GM19239 (cell line): Measurements from ENCODE around the gene MYO10.

Experiments used
- DNase-seq: peaks from one replicate; pipeline ENCODE4 v3.0.0; 2011; ENCODE audit warnings: low spot score; ENCODE audit not compliant: insufficient read length
- FAIRE-seq: peaks from 2 replicates; lab custom pipeline; 2011; peaks lifted over from hg19 to GRCh38; lab: Jason Lieb, UNC

The MYO10 gene

DNA sequence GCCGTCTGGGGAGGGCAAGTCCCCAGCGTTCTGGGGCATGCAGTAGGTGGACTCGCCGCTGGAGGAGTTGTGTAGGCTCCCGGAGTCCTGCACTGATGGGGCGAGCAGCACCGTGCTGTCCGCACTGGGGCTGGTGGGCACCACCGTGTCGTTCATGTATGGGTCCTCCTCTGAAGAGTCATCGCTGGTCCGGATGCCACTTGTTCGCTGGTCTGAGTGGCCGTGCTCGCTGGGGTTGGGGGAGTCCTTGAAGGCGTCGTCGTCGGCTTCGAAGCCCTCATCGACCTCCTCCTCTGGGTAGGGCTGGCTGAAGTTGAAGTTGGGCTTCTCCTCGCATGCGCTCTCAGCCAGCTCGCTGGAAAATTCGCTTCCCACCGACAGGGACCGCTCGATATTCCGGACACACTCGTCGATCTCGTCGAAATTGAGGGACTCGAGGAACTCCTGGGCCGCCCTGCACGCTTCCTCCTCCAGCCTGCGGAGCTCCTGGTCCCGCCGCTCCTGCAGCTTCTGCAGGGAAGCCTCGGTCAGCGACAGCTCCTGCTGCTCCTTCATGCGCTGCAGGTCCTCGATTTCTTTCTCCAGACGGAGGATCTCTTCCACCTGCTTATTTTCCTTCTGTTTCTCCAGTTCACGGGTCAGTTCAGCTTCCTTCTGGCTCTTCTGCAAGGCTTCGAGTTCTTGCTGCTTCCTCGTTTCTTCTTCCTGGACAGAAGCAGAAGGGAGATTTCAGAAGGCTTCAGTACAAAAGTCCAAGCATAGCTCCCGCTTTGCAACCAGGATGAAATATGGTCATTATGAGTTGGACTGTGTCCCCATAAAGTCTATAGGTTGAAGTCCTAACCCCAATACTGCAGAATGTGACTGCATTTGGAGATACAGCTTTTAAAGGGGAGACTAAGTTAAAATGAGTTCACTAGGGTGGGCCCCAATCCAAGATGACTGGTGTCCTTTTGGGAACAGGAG is 234.7 kb downstream of the MYO10 start:
- DNase-seq (no peak), FAIRE-seq (no peak)

DNA sequence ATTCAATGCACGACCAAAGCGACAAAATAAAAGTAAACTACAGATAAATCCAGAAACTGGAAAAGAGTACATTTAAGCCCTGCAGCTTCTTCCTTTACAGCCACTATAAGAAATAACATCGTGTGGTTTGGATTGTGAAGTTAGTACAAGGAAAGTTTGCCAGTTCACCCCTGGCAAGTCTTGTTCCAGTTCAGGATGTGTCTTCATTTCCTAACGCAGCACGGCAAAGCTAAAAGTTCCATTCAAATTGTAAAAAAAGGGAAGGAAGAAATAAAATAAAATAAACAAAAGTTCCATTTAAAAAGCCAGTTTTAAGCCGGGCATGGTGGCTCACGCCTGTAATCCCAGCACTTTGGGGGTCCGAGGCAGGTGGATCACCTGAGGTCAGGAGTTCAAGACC is 236.0 kb downstream of the MYO10 start:
- FAIRE-seq (no peak), DNase-seq (no peak)

DNA sequence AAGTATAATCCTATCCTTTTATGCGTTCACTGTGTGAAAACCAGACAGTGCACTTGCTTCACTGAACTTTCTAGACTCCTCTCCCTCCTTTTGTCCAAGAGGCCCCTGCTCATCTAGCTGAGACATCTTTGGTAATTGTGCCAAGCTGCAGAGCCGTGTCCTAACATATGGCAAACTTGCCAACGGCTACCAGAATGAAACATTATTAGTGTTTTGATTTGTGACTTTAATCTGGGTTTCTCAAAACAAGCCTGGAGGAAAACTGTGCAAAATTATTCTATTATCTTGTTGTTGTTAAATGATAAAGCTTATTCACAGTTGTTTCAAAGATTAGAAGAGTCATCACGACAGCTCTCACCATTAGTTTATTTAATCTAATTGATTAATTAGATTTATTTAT is 240.3 kb downstream of the MYO10 start:
- DNase-seq (no peak), FAIRE-seq (no peak)

DNA sequence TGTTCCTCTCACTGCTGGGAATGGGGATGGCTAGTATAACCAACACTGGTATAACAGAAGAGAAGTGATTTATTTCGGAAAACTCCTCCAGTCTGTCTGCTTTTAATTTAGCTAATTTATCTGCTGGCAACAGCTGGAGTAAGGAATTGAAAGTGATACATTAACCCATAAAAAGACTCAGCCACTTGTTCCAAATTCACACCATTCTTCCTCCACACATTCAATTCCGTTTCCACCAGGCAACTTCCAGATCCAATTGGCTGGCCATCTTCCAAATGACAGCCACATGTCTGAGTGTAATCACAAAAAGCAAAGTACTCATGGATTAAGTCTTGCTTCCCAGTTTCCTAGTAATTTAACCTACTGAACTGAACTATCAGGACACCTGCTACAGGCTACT is 242.2 kb downstream of the MYO10 start:
- no peak for DNase-seq
- FAIRE-seq: no peak

DNA sequence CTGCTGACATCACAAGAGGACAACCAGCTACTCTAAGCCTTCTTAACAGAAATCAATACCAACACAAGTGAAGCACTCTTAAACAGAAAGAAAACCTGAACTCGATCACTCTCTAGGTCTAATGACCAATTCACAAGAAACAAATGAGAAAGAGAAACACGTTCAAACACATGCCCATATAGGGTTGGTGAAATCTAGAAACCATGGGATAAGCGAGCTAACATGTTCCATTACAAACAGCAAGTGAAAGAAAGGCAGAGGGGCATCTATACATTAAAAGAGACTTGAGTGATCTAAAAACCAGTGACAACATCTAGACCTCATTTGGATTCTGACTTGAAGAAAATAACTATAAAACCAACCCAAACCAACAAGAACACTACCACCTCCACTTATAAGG is 244.4 kb downstream of the MYO10 start:
- FAIRE-seq (no peak), DNase-seq (no peak)

DNA sequence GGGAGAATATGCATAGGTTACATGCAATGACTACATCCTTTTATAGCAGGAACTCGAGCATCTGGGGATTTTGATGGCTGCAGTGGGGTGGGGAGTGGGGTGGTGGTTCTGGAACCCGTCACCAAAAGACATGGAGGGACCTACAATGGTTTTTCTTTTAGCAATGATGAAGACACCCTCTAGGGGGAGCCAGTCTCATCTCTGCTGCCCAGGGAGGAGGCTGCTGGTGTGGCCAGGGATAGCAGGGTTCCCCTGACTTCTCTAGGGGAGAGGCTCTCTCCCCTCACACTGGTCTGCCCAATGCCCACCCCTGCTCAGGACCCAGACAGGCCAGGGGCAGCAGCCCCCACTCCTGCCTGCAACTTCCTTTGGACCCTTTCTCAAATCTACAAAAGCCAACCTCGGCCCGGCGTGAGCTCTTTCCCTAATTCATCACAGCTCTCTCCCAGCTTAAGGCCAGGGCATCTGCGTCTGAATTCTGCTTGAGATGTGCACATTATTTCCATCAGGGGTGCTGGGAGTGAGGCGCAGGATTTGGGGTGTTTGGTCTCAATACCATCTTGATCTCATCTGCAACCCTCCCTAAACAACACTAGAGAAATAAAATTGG is 245.7 kb downstream of the MYO10 start:
- FAIRE-seq: no peak
- peak; percentile 59 for DNase-seq

DNA sequence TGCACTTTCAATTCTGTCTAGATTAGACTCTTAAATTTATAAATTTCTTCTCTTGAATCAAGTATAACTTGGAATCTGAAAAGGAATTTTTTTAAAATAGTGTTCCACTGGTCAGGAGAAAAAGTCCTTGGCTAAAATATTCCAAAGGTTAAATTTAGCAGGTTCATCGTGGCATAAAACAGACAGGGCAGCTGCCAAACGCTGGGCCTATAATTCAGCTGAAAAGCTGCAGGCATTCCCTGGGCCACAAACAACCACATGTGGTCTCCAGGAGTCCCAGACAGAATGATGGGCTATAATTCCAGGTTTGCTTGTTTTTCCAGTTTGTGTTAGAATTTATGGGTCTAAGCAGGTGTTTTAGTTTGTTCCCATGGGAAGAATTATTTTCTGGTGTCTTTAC is 248.2 kb downstream of the MYO10 start:
- no peak for FAIRE-seq
- no peak for DNase-seq

DNA sequence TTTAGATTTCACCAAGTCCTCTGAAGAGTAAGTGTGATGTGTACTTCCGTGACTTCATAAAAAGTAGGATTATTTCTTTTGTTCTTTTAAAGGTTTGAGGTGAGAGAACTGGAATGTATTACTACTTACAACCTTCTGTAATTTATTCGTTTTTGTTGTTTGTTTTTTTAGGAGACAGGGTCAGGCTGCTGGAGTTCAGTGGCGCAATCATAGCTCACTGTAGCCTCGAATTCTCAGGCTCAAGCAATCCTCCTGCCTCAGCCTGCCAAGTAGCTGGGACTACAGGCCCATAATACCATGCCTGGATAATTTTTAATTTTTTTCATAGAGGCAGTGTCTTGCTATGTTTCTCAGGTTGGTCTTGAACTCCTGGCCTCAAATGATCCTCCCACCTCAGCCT is 251.0 kb downstream of the MYO10 start:
- no peak for FAIRE-seq
- DNase-seq: no peak

DNA sequence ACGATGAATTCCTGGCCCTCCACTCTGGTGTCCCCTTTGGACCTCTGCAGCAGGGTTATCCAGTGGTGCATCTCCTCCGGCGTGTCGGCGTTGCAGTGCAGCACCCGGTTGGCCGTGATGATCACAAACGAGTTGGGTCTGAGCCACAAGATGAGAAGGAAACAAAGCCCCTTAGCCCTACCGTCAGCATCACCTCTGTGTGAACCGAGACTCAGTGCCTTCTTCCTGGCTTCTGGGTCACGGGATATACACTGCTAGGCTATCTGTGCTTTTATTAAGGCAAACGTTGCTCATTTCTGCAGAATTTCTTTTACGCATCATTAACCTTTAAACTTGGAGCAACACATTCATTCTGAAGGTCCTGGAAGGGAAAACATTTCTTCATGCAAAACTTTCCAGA is 254.2 kb downstream of the MYO10 start:
- DNase-seq (no peak), FAIRE-seq (no peak)

DNA sequence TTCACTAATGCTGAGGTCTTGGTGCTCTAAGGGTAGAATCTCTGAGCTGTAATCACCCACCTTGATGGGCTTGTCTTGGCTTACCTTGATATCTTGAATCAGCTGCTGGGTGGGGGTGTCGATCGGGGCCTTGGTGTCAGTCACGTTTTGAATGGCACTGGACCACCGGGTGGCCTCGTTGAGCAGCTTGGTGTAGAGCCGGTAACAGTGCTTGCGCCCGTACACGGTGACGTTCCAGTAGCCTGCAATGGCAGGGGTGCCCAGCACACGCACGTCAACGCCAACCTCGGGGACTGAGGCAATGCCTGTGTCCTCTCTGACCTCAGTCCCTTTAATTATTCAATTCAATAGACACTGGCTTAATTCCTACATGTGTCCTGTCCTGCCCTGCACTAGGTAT is 256.2 kb downstream of the MYO10 start:
- FAIRE-seq (no peak), DNase-seq (no peak)

DNA sequence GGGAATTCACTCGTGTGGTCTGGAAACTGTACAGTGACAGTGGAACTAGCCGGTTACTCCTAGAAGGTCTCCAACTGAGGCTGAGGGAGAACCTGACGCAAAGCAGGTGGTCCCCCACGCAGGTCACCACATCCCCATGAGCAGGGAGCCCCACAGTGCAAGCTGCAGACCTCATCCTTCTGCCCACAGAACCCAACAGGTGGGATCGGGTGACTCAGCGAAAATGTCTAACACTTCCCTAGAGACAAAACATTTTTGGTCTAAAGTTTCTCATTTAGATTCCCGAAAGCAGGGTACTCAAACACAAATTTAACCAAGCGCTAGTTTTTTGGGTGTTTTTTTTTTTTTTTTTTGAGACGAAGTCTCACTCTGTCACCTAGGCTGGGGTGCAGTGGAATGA is 256.9 kb downstream of the MYO10 start:
- DNase-seq (no peak), FAIRE-seq (no peak)

DNA sequence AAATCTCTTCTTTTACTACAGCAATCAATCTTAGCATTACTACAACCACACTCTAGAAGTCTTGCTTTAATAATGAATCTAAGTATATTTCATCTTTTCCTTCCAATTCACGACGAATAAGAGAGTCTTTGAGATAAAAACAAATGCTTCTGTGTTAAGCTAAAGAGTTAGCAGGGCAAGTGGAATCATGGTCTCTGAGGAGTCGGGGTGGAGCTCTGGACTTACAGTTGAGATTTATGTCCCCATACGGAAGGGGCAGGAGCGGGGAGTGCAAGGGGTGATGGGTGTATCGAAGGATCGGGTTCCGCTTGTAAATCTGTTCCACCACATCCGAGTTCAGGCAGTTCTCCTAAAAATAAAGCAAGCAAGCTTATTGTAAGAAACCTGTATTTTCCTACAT is 260.3 kb downstream of the MYO10 start:
- no peak for DNase-seq
- no peak for FAIRE-seq

DNA sequence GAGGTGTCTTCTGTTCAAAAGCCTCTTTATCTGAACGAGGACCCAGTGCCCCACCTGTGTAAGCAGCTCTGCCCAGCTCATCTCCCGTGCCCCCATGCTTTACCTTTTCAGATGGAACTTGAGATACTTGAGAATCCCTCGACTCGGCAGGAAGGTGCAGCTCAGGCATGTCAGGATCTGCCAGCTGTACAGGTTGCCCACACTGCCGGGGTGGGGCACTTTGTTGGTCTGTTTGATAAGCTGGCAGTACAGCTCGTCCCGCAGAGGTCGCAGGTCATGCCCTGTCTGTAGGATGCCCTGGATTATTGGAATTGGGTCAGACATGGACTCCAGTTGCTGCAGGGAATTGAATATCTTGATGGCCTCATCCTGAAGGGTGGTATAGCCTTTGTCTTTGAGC is 261.3 kb downstream of the MYO10 start:
- FAIRE-seq (no peak), DNase-seq (no peak)

DNA sequence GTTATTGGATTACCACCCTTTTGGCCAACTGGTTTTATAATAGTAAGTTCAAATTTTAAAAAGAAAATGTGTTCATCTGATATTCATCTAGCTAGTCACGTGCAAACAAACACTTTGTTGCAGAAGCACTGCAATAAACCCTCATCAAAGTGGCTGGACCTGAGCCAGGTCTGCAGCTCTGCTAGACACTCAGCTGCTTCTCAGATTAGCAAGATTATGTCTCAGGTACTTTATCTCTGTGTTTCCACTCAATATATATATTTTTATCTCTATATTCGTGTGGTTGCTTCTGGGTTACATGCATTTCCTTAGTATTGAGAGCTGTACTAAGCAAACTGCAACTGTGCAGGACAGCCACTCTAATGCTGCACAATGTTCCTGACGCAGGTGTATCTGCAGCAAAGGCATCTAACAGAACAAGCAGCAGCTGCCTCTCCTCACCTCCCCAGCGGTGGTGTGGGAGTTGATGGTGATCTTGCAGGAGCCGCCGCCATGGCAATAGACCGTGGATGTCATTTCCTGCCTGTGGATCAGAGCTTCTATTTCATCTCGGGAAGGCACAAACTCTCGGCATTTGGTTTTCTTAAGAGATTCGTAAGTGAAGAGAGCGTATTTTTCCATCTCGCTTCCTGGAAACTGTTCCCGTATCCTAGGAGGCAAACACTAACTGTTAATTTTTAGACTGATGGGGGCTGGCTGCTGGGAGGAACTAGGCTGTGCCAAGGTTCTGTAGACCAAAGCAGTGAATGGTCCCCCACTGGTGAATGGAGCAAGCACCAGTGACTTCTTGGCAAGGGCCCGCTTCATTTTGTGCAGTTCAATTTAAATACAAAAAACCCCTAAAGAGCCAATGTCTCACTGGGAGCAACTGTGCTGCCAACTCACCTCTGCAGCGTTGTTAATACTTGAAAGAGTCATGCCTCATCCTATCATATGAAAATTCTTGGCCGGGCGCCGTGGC is 262.6 kb downstream of the MYO10 start:
- DNase-seq (no peak), FAIRE-seq (no peak)

DNA sequence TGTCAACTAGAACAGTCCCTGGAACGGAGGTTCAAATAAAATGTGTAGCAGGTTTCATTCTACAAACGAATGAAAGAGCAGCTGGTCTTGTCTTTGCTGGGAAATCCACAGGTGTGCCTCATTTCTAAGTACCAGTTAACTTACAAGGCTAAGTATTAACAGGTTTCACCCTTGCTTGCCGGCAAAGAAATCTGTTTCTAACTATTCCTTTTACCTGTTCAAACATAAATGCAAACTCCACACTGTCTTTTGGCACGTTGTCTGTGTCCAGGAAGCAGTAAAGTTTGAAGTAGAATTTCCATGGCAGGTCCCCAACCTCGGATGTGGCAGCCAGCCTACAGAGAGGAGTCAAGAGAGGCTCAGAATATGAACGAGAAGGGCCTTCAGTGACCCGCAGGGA is 264.9 kb downstream of the MYO10 start:
- FAIRE-seq: no peak
- no peak for DNase-seq

DNA sequence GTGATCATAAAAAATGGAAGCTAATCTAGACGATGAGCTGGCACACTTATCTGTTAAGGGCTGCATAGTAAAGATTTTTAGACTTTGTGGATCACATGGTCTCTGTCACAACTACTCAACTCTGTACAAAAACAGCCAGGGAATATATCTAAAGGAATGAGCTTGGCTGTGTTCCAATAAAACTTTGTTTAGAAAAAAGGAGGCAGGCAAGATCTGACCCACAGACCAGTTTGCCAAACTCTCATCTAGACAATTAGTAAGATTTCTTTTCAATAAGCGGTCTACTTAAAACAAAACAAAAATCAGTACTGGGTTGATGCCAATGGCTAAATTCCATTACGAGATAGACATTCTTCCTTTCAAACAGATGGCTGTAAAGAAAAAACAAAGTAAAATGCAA is 266.3 kb downstream of the MYO10 start:
- DNase-seq (no peak), FAIRE-seq (no peak)

DNA sequence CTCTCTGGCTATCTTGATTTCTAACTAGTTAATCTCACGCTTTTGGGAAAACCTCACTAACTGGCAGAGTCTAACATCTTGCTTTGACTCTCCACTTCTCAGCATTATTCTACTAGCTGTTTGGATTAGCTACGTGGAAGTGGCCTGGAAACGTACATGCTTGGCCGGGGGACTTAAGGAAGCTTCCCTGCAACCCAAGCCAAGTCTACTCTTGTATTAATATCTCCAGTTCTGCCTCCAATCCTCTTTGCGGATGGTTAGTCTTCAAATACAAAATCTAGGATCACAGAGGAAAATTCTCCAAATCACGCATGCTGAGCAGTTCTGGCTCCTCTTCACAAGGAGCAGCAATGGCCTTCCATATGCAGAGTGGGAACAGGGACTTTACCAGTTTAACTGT is 267.5 kb downstream of the MYO10 start:
- FAIRE-seq (no peak), DNase-seq (no peak)

DNA sequence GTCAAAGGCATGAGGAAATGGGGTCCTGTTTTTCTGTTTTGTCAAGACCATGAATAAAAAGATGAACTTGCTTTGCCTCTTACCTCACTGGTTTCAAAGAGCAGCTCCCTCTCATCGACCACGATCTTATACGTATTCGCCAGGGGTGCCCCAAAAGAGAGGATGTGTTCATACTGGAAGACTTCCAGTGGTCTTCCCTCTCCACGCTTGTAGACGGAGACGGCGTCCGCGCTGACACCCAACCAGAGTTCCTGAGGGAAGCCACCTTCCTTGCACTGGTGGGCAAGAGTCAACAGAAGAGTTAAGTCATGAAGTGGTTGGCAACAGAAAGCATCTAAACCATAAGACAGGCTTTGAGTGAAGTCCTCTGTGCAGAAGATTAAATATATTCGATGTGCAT is 267.9 kb downstream of the MYO10 start:
- no peak for FAIRE-seq
- no peak for DNase-seq

DNA sequence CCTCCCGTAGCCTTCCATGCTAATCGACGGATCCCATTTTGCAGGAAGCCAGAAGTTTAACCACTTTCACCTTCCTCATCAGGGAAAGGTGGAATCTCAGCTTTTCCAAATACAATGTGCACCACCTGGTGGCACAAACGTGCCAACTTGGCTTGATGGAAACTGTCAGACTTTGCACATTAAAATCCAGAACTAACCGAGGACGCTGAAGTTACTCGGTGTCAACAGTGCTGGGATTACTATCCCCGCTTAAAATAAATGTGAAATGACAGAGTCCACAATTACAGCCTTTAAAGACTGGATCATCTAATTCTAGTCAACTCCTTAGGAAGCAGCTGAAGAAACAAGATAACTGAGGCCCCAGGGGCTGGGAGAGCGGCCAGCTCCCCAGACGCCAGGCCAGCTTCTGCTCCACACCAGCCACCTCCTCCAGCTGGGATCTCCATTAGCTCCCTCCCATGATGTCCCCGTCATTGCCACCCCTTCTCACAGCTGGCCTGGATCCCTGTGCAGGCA is 269.1 kb downstream of the MYO10 start:
- DNase-seq (no peak), FAIRE-seq (no peak)

DNA sequence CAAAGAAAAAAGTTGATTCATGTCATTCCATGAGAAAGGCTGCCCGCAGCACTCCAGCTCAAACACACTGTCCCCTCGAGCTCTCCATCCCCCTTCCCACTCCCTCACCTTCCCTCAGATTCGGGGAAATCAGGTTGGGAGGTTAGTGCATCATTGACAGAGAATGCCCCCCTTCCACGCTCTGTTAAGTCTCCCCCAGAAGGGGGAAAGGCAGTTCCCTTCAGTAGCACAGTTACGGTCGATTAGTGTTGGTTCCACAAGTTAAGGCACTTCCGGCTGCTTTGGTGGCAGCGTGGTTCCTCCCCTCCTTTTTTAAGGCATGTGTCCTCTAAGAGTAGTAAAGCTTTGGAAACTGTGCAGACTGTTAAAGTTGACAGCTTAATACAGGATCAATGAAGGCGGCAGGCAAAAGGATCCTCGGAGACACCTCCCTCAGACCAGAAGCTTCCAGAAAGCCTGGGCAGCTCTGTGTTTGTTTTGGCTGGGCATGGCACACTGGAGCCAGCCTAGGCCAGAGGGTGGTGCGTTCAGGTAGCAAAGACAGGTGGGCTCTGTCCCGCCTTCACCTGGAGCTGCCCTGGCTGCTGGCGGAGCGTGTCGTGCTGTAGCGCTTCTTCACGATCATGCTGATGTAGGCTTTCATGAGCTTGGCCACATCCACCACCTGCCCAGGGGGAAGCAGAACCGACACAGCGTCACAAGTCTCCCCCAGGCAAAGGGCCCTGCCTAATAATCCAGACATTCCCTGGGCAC is 269.8 kb downstream of the MYO10 start:
- FAIRE-seq: no peak
- no peak for DNase-seq
